Loucy (cell line): ENCODE results near the gene CCL5.

ENCODE experiments used
- H2AFZ ChIP-seq: fragments of 200-600 bp; sonication (generic); 2 replicates; pipeline ENCODE4 v1.6.0; 2016; ENCODE audit warnings: antibody characterized with exemption, mild to moderate bottlenecking, low read length, moderate library complexity
- H3F3A ChIP-seq: fragments of 200-600 bp; 2 replicates; pipeline ENCODE4 v1.6.0; 2016; ENCODE audit warnings: antibody characterized with exemption, low read depth, mild to moderate bottlenecking
- H3K27me3 ChIP-seq: fragments of 200-600 bp; sonication (generic); 2 replicates; pipeline ENCODE4 v1.6.1; 2014; ENCODE audit warnings: low read length, mild to moderate bottlenecking; ENCODE audit not compliant: insufficient read depth, poor library complexity, severe bottlenecking
- H3K36me3 ChIP-seq: fragments of 200-600 bp; sonication (generic); 2 replicates; pipeline ENCODE4 v1.6.1; 2016; ENCODE audit warnings: low read length; ENCODE audit not compliant: insufficient read depth
- H3K4me1 ChIP-seq: fragments of 200-600 bp; sonication (generic); 2 replicates; pipeline ENCODE4 v1.5.1; 2014; ENCODE audit warnings: low read length, mild to moderate bottlenecking; ENCODE audit not compliant: insufficient read depth, poor library complexity, severe bottlenecking
- H3K4me2 ChIP-seq: fragments of 200-600 bp; sonication (generic); 2 replicates; pipeline ENCODE4 v1.6.0; 2014; ENCODE audit warnings: antibody characterized with exemption, low read length, low read depth, mild to moderate bottlenecking; ENCODE audit not compliant: poor library complexity, severe bottlenecking
- H3K4me3 ChIP-seq: fragments of 200-600 bp; sonication (generic); 2 replicates; pipeline ENCODE4 v1.5.1; 2014; ENCODE audit warnings: low read length, mild to moderate bottlenecking, mixed read lengths; ENCODE audit not compliant: poor library complexity, severe bottlenecking
- H3K79me2 ChIP-seq: fragments of 200-600 bp; sonication (generic); 2 replicates; pipeline ENCODE4 v1.6.1; 2014; ENCODE audit warnings: low read length; ENCODE audit not compliant: insufficient read depth
- H3K9ac ChIP-seq: fragments of 200-600 bp; sonication (generic); 2 replicates; pipeline ENCODE4 v1.6.0; 2014; ENCODE audit warnings: mild to moderate bottlenecking, low read depth, low read length, moderate library complexity; ENCODE audit not compliant: poor library complexity, severe bottlenecking
- H3K9me2 ChIP-seq: fragments of 200-600 bp; sonication (generic); replicated peaks from 2 replicates; pipeline ENCODE4 v1.6.1; 2016; ENCODE audit warnings: low read depth, low read length, mixed read lengths
- H3K9me3 ChIP-seq: fragments of 200-600 bp; sonication (generic); 2 replicates; pipeline ENCODE4 v1.6.1; 2014; ENCODE audit warnings: mild to moderate bottlenecking, antibody characterized with exemption, low read length, low read depth; ENCODE audit not compliant: insufficient read depth
- H4K20me1 ChIP-seq: fragments of 200-600 bp; sonication (generic); 2 replicates; pipeline ENCODE4 v1.6.0; 2014; ENCODE audit warnings: antibody characterized with exemption, low read length, mild to moderate bottlenecking; ENCODE audit not compliant: insufficient read depth, poor library complexity, severe bottlenecking
- EZH2phosphoT487 ChIP-seq: fragments of 200-600 bp; IDR thresholded peaks from 2 replicates; pipeline ENCODE4 v1.6.1; 2018; ENCODE audit warnings: antibody characterized with exemption, mild to moderate bottlenecking, moderate library complexity, borderline replicate concordance
- TF ChIP-seq, protein P1 (sequence below): fragments of 200-600 bp; sonication (generic); conservative IDR thresholded peaks from 2 replicates; pipeline ENCODE4 v1.5.1; 2014; ENCODE audit warnings: mild to moderate bottlenecking, antibody characterized with exemption, low read length

Gene CCL5

DNA sequence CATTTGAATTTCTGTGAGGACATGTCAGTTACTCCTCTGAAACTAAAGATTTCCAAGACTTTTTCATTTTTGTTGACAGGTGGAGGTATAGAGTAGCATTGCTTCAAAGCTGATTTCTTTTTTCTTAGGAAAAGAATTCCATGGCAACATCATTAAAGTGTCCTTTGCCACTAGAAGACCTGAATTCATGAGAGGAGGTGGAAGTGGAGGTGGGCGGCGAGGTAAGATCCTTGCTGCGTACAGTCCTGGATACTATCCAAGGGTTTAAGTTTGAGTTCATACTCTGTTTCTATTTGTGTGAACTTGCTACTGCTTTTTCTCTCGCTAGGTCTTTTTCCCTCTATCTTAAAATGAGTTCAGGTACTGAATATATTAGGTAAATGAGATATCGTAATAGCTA lies 37.9 kb downstream of the CCL5 start:
- Histone ChIP-seq H3K9me2 (no peaks in the 10 kb centered on the region), H4K20me1 (no peaks in the 10 kb centered on the region), H2AFZ (no peak overlapping the region), H3K79me2 (no peaks in the 10 kb centered on the region), H3K9me3 (no peaks in the 10 kb centered on the region), H3K4me2 (no peak overlapping the region), H3K4me1 (no peaks in the 10 kb centered on the region), H3K36me3 (peaks cover 88% of the 10 kb centered on the region), H3F3A (no peaks in the 10 kb centered on the region), H3K27me3 (no peaks in the 10 kb centered on the region), H3K4me3 (no peak overlapping the region), H3K9ac (no peak overlapping the region)
- TF ChIP-seq, protein P1, sequence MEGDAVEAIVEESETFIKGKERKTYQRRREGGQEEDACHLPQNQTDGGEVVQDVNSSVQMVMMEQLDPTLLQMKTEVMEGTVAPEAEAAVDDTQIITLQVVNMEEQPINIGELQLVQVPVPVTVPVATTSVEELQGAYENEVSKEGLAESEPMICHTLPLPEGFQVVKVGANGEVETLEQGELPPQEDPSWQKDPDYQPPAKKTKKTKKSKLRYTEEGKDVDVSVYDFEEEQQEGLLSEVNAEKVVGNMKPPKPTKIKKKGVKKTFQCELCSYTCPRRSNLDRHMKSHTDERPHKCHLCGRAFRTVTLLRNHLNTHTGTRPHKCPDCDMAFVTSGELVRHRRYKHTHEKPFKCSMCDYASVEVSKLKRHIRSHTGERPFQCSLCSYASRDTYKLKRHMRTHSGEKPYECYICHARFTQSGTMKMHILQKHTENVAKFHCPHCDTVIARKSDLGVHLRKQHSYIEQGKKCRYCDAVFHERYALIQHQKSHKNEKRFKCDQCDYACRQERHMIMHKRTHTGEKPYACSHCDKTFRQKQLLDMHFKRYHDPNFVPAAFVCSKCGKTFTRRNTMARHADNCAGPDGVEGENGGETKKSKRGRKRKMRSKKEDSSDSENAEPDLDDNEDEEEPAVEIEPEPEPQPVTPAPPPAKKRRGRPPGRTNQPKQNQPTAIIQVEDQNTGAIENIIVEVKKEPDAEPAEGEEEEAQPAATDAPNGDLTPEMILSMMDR, result no peak
- TF ChIP-seq EZH2phosphoT487, result no peak

DNA sequence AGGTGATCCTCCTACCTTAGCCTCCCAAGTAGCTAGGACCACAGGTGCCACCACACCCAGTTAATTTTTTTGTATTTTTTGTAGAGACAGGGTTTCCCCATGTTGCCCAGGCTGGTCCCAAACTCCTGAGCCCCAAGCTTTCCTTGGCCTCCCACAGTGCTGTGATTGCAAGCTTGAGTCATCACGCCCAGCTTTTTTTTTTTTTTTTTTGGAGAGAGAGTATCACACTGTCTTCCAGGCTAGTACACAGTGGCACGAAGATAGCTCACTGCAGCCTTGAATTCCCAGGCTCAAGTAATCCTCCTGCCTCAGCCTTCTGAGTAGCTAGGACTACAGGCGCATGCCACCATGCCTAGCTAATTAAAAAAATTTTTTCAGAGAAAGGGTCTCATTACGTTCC lies 38.7 kb downstream of the CCL5 start:
- Histone ChIP-seq H3K9me3 (no peaks in the 10 kb centered on the region), H3F3A (no peaks in the 10 kb centered on the region), H3K9me2 (no peaks in the 10 kb centered on the region), H3K4me3 (no peak overlapping the region), H4K20me1 (no peaks in the 10 kb centered on the region), H3K4me1 (no peaks in the 10 kb centered on the region), H3K79me2 (no peaks in the 10 kb centered on the region), H3K36me3 (peaks cover 92% of the 10 kb centered on the region), H3K27me3 (no peaks in the 10 kb centered on the region), H3K4me2 (no peak overlapping the region), H2AFZ (no peak overlapping the region), H3K9ac (no peak overlapping the region)
- TF ChIP-seq, protein P1, result no peak
- TF ChIP-seq EZH2phosphoT487, result no peak

DNA sequence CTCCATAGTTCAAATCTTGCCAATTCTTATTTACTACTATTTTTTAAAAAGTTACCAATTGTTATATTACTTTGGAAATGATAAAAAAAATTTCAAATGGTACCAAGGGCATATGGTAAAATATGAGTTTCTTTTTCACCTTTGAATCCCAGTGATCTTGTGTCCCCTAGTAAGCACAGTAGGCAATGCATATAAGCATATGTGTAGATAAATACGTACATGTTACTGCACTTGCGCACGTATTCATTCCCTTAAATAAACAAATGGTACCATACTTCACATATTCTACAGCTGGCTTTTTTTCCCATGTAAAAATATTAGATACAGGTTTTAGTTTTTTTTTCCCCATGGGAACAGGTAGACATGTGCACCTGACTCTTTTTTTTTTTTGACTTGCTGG lies 39.1 kb downstream of the CCL5 start:
- Histone ChIP-seq H3K4me1 (no peaks in the 10 kb centered on the region), H3K36me3 (peaks cover 92% of the 10 kb centered on the region), H3K4me2 (no peak overlapping the region), H3K9me3 (no peaks in the 10 kb centered on the region), H3K9me2 (no peaks in the 10 kb centered on the region), H3K79me2 (no peaks in the 10 kb centered on the region), H3F3A (no peaks in the 10 kb centered on the region), H2AFZ (no peak overlapping the region), H3K4me3 (no peak overlapping the region), H4K20me1 (no peaks in the 10 kb centered on the region), H3K9ac (no peak overlapping the region), H3K27me3 (no peaks in the 10 kb centered on the region)
- no peak for TF ChIP-seq EZH2phosphoT487
- TF ChIP-seq, protein P1, result no peak
